ENCODE results near the gene MINPP1. TPM values are rescaled to one million over a fixed set of nuclear protein-coding genes. Genes with fewer than 3 reads are reported as not detected.

MINPP1 gene
- total and polyA plus RNA-seq, 8 donors = 5.5 to 11.9 (median 9.8) TPM

- Histone ChIP-seq H3K27ac (no peak overlapping the region), H3K36me3 (no peaks in the 10 kb centered on the region), H3K9me3 (no peaks in the 10 kb centered on the region), H3K4me3 (no peak overlapping the region), H3K27me3 (no peaks in the 10 kb centered on the region), H3K4me1 (no peaks in the 10 kb centered on the region)
- no peak for TF ChIP-seq CTCF (IDR thresholded peaks at IDR 0.05)
- ATAC-seq (no peak), FAIRE-seq (no peak), DNase-seq (no peak)
- WGBS, 2 donors = 87 to 88% methylated on average over 3 of the region's 3 CpGs
- intact Hi-C loops (cut with DNase I) = no loop called here
Measured at GRCh38 chr10:87559392-87559791, 54.7 kb downstream of the MINPP1 start.

GRCh38 chr10:87560495-87561129, 55.9 kb downstream of the MINPP1 start:
- no peaks in the 10 kb centered on the region for H3K4me1 ChIP-seq
- H3K36me3 ChIP-seq = no peaks in the 10 kb centered on the region
- no peak for DNase-seq
- TF ChIP-seq CTCF (IDR thresholded peaks at IDR 0.05) = no peak
- FAIRE-seq = no peak
- WGBS, 2 donors = 83 to 87% methylated on average over 5 of the region's 5 CpGs
- no peak overlapping the region for H3K4me3 ChIP-seq
- no peaks in the 10 kb centered on the region for H3K9me3 ChIP-seq
- H3K27ac ChIP-seq = no peak overlapping the region
- intact Hi-C loops (cut with DNase I) = no loop called here
- ATAC-seq = no peak
- H3K27me3 ChIP-seq = no peaks in the 10 kb centered on the region

GRCh38 chr10:87562750-87563149, 58.1 kb downstream of the MINPP1 start:
- Histone ChIP-seq H3K4me1 (no peaks in the 10 kb centered on the region), H3K27me3 (no peaks in the 10 kb centered on the region), H3K4me3 (no peak overlapping the region), H3K27ac (no peak overlapping the region), H3K36me3 (no peaks in the 10 kb centered on the region), H3K9me3 (no peaks in the 10 kb centered on the region)
- FAIRE-seq (no peak), ATAC-seq (no peak), DNase-seq (no peak)
- intact Hi-C loops (cut with DNase I) = no loop called here
- 78 to 81% methylated on average over 9 of the region's 9 CpGs for WGBS, 2 donors
- TF ChIP-seq CTCF (IDR thresholded peaks at IDR 0.05) = no peak

- no peak for DNase-seq
- FAIRE-seq = no peak
- Histone ChIP-seq H3K36me3 (no peaks in the 10 kb centered on the region), H3K4me1 (no peaks in the 10 kb centered on the region), H3K4me3 (no peak overlapping the region), H3K27ac (no peak overlapping the region), H3K27me3 (no peaks in the 10 kb centered on the region), H3K9me3 (no peaks in the 10 kb centered on the region)
- ATAC-seq = no peak
- intact Hi-C loops (cut with DNase I) = no loop called here
- no peak for TF ChIP-seq CTCF (IDR thresholded peaks at IDR 0.05)
Measured at GRCh38 chr10:87565010-87565409, 60.3 kb downstream of the MINPP1 start.

- intact Hi-C loops (cut with DNase I) = no loop called here
- Histone ChIP-seq H3K36me3 (no peaks in the 10 kb centered on the region), H3K27me3 (no peaks in the 10 kb centered on the region), H3K9me3 (peaks cover 0 to 3% (median 0%) of the 10 kb centered on the region in 4 donors), H3K4me1 (peaks cover 0 to 8% (median 0%) of the 10 kb centered on the region in 3 donors), H3K4me3 (no peak overlapping the region), H3K27ac (no peak overlapping the region)
- FAIRE-seq (no peak), ATAC-seq (no peak), DNase-seq (no peak)
- WGBS, 2 donors = 89 to 95% methylated on average over 3 of the region's 3 CpGs
- no peak for TF ChIP-seq CTCF (IDR thresholded peaks at IDR 0.05)
Measured at GRCh38 chr10:87575851-87576250, 71.2 kb downstream of the MINPP1 start.

Measured in pancreas (tissue), 10 donors.